Esophagus squamous epithelium (tissue), 4 donors: ENCODE measurements around the gene XCL1.
"Not testable (repeated sequence)": the region's sequence is repeated elsewhere in the genome, so short reads cannot be mapped to it uniquely, and the experiment has no call there.

Experiments
- POLR2A ChIP-seq, 4 donors: fragments of 450-650 bp; IDR thresholded peaks; one replicate each; pipeline ENCODE4 v1.6.1; 2017; ENCODE audit warnings: antibody characterized with exemption in 4 of 4, mild to moderate bottlenecking in 4 of 4, moderate library complexity in 3 of 4
- TF ChIP-seq, protein P1 (sequence below), 6 experiments: fragments of 450-650 bp in 4 of 6; fragments of 200-600 bp in 2 of 6; sonication (generic) in 2 of 6; IDR thresholded peaks; one replicate each; pipeline ENCODE4 v1.5.1; 2016 to 2019; ENCODE audit warnings: antibody characterized with exemption in 6 of 6, mild to moderate bottlenecking in 4 of 6, moderate library complexity in 4 of 6

DNA sequence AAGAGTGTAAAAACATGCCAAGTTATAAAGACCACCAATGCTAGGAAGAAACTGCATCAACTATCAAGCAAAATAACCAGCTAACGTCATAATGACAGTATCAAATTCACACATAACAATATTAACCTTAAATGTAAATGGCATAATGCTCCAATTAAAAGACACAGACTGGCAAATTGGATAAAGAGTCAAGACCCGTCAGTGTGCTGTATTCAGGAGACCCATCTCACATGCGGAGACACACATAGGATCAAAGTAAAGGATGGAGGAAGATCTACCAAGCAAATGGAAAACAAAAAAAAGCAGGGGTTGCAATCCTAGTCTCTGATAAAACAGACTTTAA is 29.9 kb upstream of the XCL1 start:
- not testable (repeated sequence) for TF ChIP-seq POLR2A (IDR thresholded peaks at IDR 0.05)
- TF ChIP-seq, protein P1, sequence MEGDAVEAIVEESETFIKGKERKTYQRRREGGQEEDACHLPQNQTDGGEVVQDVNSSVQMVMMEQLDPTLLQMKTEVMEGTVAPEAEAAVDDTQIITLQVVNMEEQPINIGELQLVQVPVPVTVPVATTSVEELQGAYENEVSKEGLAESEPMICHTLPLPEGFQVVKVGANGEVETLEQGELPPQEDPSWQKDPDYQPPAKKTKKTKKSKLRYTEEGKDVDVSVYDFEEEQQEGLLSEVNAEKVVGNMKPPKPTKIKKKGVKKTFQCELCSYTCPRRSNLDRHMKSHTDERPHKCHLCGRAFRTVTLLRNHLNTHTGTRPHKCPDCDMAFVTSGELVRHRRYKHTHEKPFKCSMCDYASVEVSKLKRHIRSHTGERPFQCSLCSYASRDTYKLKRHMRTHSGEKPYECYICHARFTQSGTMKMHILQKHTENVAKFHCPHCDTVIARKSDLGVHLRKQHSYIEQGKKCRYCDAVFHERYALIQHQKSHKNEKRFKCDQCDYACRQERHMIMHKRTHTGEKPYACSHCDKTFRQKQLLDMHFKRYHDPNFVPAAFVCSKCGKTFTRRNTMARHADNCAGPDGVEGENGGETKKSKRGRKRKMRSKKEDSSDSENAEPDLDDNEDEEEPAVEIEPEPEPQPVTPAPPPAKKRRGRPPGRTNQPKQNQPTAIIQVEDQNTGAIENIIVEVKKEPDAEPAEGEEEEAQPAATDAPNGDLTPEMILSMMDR (IDR thresholded peaks at IDR 0.05), result not testable (repeated sequence)
